Kidney epithelial cell (primary cell): ENCODE data around the gene SASH1. TPM values are rescaled to one million over a fixed set of nuclear protein-coding genes. Genes with fewer than 3 reads are reported as not detected.

Source experiments
- DNase-seq: peaks from one replicate; pipeline ENCODE4 v3.0.0-alpha.2; 2010; ENCODE audit warnings: low read depth
- H3K27me3 ChIP-seq: 2 replicates; pipeline ENCODE4 v1.6.0; 2011; ENCODE audit warnings: low read length; ENCODE audit not compliant: control insufficient read depth, insufficient read depth
- H3K36me3 ChIP-seq: 2 replicates; pipeline ENCODE4 v1.5.1; 2011; ENCODE audit warnings: low read length; ENCODE audit not compliant: control insufficient read depth, insufficient read depth
- H3K4me3 ChIP-seq: 2 replicates; pipeline ENCODE4 v1.5.1; 2011; ENCODE audit warnings: low read depth, mild to moderate bottlenecking, control low read depth, low read length
- total RNA-seq: library from RNA; depleted of rRNA; stranded (reverse); fragments of >200 nt; gene quantifications from 2 replicates; pipeline ENCODE4 v1.2.3, GENCODE V29; 2015
- TF ChIP-seq, protein P1 (sequence below): IDR thresholded peaks from 2 replicates; pipeline ENCODE4 v1.5.1; 2011; ENCODE audit warnings: mild to moderate bottlenecking, moderate library complexity, low read length, control low read depth, inconsistent platforms; ENCODE audit not compliant: insufficient read depth, poor library complexity, severe bottlenecking

The SASH1 gene
- total RNA-seq, 1 donor from 2014 or later = 13.8 TPM

- no peak for DNase-seq
- TF ChIP-seq, protein P1, sequence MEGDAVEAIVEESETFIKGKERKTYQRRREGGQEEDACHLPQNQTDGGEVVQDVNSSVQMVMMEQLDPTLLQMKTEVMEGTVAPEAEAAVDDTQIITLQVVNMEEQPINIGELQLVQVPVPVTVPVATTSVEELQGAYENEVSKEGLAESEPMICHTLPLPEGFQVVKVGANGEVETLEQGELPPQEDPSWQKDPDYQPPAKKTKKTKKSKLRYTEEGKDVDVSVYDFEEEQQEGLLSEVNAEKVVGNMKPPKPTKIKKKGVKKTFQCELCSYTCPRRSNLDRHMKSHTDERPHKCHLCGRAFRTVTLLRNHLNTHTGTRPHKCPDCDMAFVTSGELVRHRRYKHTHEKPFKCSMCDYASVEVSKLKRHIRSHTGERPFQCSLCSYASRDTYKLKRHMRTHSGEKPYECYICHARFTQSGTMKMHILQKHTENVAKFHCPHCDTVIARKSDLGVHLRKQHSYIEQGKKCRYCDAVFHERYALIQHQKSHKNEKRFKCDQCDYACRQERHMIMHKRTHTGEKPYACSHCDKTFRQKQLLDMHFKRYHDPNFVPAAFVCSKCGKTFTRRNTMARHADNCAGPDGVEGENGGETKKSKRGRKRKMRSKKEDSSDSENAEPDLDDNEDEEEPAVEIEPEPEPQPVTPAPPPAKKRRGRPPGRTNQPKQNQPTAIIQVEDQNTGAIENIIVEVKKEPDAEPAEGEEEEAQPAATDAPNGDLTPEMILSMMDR = no peak
- H3K27me3 ChIP-seq = no peaks in the 10 kb centered on the region
- peaks cover 1% of the 10 kb centered on the region for H3K36me3 ChIP-seq
- no peak overlapping the region for H3K4me3 ChIP-seq
Observed at GRCh38 chr6:148544421-148544820, 201.8 kb downstream of the SASH1 start.

DNA sequence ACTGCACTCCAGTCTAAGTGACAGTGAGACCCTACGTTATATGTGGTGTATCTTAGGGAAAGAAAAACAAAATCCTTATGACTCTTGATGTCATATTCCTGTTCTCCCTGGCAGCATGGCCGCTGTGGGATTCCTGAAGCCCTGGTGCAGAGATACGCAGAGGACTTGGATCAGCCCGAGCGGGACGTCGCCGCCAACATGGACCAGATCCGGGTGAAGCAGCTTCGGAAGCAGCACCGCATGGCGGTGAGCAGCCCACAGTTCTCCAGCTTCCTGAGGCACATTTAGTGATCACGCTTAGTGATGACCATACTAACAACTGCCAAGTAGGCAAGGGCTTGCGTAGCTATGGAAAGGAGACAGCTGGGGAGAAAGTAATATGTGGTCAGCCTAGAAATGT lies 203.3 kb downstream of the SASH1 start:
- TF ChIP-seq, protein P1 = no peak
- no peaks in the 10 kb centered on the region for H3K36me3 ChIP-seq
- no peaks in the 10 kb centered on the region for H3K27me3 ChIP-seq
- no peak overlapping the region for H3K4me3 ChIP-seq
- DNase-seq = no peak

DNA sequence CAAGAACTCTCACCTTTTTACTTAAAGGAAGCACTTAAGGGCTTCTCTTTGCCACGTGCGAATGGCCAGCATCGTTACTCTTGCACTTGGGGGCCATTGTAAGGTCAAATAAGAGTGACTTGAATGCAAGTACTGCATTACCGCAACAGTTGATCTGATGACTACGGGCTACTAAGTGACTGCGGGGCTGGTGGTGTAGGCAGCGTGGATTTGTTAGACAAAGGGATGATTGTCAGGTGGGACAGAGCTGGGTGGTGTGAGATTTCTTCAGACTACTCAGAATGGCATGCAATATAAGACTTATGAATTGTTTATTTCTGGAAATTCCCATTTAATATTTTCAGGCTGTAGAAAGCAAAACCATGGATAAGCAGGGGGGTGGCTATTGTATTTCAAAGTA lies 204.5 kb downstream of the SASH1 start:
- DNase-seq = no peak
- H3K36me3 ChIP-seq = no peaks in the 10 kb centered on the region
- TF ChIP-seq, protein P1 = no peak
- H3K27me3 ChIP-seq = no peaks in the 10 kb centered on the region
- H3K4me3 ChIP-seq = no peak overlapping the region

- Histone ChIP-seq H3K36me3 (no peaks in the 10 kb centered on the region), H3K27me3 (no peaks in the 10 kb centered on the region), H3K4me3 (no peak overlapping the region)
- TF ChIP-seq, protein P1 = no peak
- no peak for DNase-seq
Observed at GRCh38 chr6:148548065-148548748, 205.6 kb downstream of the SASH1 start.

DNA sequence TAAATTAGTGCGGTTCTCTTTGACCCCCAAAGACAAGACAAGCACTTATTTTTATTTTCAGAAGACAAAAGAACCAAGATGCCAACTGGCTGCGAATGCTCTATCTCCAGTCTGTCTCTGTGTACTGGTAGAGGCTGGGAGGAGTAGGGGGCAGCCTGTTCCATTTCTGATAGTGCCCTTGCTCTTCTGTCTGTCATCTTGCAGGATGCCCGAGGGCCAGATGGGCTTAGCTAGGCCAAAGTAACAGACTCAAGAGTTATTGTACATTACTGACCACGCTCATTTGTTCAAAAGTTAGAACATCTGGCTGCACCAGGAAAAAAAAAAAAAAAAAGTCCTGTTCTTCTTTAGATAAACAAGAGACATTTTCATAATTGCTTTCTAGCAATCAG lies 206.1 kb downstream of the SASH1 start:
- TF ChIP-seq, protein P1 = no peak

GRCh38 chr6:148550569-148550968 lies 207.9 kb downstream of the SASH1 start:
- TF ChIP-seq, protein P1 = no peak
- no peak for DNase-seq
- no peak overlapping the region for H3K4me3 ChIP-seq
- no peaks in the 10 kb centered on the region for H3K27me3 ChIP-seq
- H3K36me3 ChIP-seq = no peaks in the 10 kb centered on the region

More for the DNA sequence above, 206.1 kb downstream of the SASH1 start:
- no peaks in the 10 kb centered on the region for H3K36me3 ChIP-seq
- no peaks in the 10 kb centered on the region for H3K27me3 ChIP-seq
- H3K4me3 ChIP-seq = no peak overlapping the region
- no peak for DNase-seq
